A673 (cell line): ENCODE results near the gene RNF128. TPM values are rescaled to one million over a fixed set of nuclear protein-coding genes. Genes with fewer than 3 reads are reported as not detected.
A peak's percentile ranks its signal among the peaks of the same experiment; 100 is the strongest.

Experiments used
- BruUV-seq: library from RNA; stranded (reverse); fragments of 400-500 nt; replicated peaks from 2 replicates; lab custom pipeline; 2021; lab: Mats Ljungman, UMichigan
- CTCF ChIA-PET: fragments of 300-600 bp; sonication (Branson Sonifier 250); formaldehyde crosslinking; loops from one replicate; lab custom pipeline; 2022; ENCODE audit warnings: antibody characterized with exemption; lab: Charles Lee
- POLR2A ChIA-PET: fragments of 300-600 bp; sonication (Branson Sonifier 250); formaldehyde crosslinking; loops from one replicate; lab custom pipeline; 2022; ENCODE audit warnings: antibody characterized with exemption; ENCODE audit not compliant: low non-redundant PET; lab: Charles Lee
- DNase-seq: peaks from one replicate; pipeline ENCODE4 v3.0.0-alpha.2; 2015; ENCODE audit warnings: low spot score
- H3K27ac ChIP-seq: fragments of 200-600 bp; sonication (generic); 2 replicates; pipeline ENCODE4 v1.5.1; 2016; ENCODE audit warnings: mixed run types, low read depth, mild to moderate bottlenecking, mixed read lengths, antibody characterized with exemption, low read length; ENCODE audit not compliant: poor library complexity, severe bottlenecking
- H3K27me3 ChIP-seq: fragments of 200-600 bp; sonication (generic); replicated peaks from 2 replicates; pipeline ENCODE4 v1.6.1; 2017; ENCODE audit warnings: mixed run types, low read depth, mild to moderate bottlenecking, mixed read lengths, antibody characterized with exemption, low read length; ENCODE audit not compliant: insufficient read depth, poor library complexity
- H3K36me3 ChIP-seq: fragments of 200-600 bp; sonication (generic); 2 replicates; pipeline ENCODE4 v1.6.1; 2016; ENCODE audit warnings: mixed run types, mild to moderate bottlenecking, mixed read lengths, antibody characterized with exemption, low read length; ENCODE audit not compliant: insufficient read depth, poor library complexity, severe bottlenecking
- H3K4me1 ChIP-seq: fragments of 200-600 bp; sonication (generic); 2 replicates; pipeline ENCODE4 v1.6.1; 2017; ENCODE audit warnings: mixed run types, mild to moderate bottlenecking, mixed read lengths, antibody characterized with exemption, low read length; ENCODE audit not compliant: insufficient read depth, poor library complexity, severe bottlenecking
- H3K4me3 ChIP-seq: fragments of 200-600 bp; sonication (generic); 2 replicates; pipeline ENCODE4 v1.5.1; 2016; ENCODE audit warnings: low read depth, mixed run types, mild to moderate bottlenecking, mixed read lengths, low read length; ENCODE audit not compliant: poor library complexity, severe bottlenecking
- H3K9me3 ChIP-seq: fragments of 200-600 bp; sonication (generic); 2 replicates; pipeline ENCODE4 v1.6.1; 2016; ENCODE audit warnings: mixed run types, low read depth, mild to moderate bottlenecking, mixed read lengths, antibody characterized with exemption, low read length; ENCODE audit not compliant: poor library complexity, severe bottlenecking
- EZH2 ChIP-seq: fragments of 200-600 bp; sonication (generic); IDR thresholded peaks from 2 replicates; pipeline ENCODE4 v1.6.1; 2017; ENCODE audit warnings: borderline replicate concordance, low read depth, mild to moderate bottlenecking, mixed read lengths, antibody characterized with exemption, low read length; ENCODE audit not compliant: poor library complexity, severe bottlenecking
- intact Hi-C: fragments of 100-400 bp; cut with micrococcal nuclease; formaldehyde crosslinking; loops from one replicate; pipeline ENCODE4 v1.10.0; 2022; ENCODE audit not compliant: unreplicated experiment
- total RNA-seq: library from RNA; stranded (reverse); gene quantifications from 2 replicates; pipeline ENCODE4 v1.2.3, GENCODE V29; 2021
- TF ChIP-seq, protein P1 (sequence below): fragments of 300-800, 200-600 bp; sonication (generic); conservative IDR thresholded peaks from 2 replicates; pipeline ENCODE4 v1.5.1; 2017; ENCODE audit warnings: low read depth, mild to moderate bottlenecking, antibody characterized with exemption, low read length, moderate library complexity, mixed read lengths

Gene RNF128
- total RNA-seq, 1 experiment from 2014 or later = not detected

DNA sequence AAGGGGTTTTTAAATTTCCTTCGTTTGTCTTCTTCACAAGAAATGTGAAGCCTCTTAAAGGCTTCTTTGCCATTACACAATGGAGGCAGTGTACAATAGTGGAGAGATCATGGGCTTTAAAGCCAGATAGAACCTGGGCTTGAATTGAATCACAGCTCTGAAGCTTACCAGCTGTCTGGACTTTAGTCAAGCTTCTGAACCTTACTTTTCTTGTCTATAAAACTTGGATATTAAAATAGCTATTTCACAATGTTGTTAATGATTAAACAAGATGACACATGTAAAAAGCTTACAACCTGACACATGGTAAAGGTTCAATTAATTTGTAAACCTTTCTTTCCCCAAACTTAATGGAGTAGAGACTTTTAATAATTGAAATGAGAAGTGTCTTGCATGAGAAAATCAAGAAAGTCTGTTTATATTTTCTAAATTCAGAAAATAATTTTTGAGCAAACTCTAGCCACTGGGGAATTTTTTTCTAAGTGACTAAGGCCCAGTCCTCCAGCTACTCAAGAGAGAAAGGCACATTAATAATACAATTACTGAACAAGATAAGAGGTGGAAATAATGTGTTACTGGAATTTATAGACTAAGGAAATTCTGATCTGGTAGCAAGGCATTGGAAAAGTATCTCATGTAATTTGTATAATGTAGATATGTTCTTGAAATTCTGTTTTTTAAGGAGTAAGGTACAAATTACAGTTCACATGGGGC is 54.3 kb downstream of the RNF128 start:
- H3K9me3 ChIP-seq = no peaks in the 10 kb centered on the region
- CTCF ChIA-PET = no interaction called here
- no peak overlapping the region for H3K27ac ChIP-seq
- no peaks in the 10 kb centered on the region for H3K4me1 ChIP-seq
- no peak for DNase-seq
- no peaks in the 10 kb centered on the region for H3K36me3 ChIP-seq
- no TSS peak for BruUV-seq
- no peak for TF ChIP-seq EZH2
- TF ChIP-seq, protein P1, sequence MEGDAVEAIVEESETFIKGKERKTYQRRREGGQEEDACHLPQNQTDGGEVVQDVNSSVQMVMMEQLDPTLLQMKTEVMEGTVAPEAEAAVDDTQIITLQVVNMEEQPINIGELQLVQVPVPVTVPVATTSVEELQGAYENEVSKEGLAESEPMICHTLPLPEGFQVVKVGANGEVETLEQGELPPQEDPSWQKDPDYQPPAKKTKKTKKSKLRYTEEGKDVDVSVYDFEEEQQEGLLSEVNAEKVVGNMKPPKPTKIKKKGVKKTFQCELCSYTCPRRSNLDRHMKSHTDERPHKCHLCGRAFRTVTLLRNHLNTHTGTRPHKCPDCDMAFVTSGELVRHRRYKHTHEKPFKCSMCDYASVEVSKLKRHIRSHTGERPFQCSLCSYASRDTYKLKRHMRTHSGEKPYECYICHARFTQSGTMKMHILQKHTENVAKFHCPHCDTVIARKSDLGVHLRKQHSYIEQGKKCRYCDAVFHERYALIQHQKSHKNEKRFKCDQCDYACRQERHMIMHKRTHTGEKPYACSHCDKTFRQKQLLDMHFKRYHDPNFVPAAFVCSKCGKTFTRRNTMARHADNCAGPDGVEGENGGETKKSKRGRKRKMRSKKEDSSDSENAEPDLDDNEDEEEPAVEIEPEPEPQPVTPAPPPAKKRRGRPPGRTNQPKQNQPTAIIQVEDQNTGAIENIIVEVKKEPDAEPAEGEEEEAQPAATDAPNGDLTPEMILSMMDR = no peak
- POLR2A ChIA-PET = no interaction called here
- H3K27me3 ChIP-seq = peaks cover 23% of the 10 kb centered on the region
- intact Hi-C loops = no loop called here
- H3K4me3 ChIP-seq = no peak overlapping the region

DNA sequence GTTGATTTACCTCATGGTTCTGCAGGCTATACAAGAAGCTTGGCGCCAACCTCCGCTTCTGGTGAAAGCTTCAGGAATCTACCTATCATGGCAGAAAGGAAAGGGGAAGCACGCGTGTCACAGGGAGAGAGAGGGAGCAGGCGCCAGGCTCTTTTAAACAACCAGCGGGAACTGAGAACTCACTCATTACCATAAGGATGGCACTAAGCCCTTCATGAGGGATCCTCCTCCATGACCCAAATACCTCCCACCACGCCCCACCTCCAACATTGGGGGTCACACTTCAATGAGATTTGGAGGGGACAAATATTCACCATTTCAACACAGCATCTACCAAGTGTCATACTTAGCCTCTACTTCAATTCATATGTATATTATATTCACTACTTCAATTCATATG is 57.2 kb downstream of the RNF128 start:
- no peak for DNase-seq
- CTCF ChIA-PET = no interaction called here
- TF ChIP-seq, protein P1 = no peak
- no peak for TF ChIP-seq EZH2
- Histone ChIP-seq H3K27me3 (peaks cover 23% of the 10 kb centered on the region), H3K9me3 (no peaks in the 10 kb centered on the region), H3K36me3 (no peaks in the 10 kb centered on the region), H3K4me1 (no peaks in the 10 kb centered on the region), H3K27ac (no peak overlapping the region), H3K4me3 (no peak overlapping the region)
- intact Hi-C loops = no loop called here
- BruUV-seq = no TSS peak
- POLR2A ChIA-PET = no interaction called here

DNA sequence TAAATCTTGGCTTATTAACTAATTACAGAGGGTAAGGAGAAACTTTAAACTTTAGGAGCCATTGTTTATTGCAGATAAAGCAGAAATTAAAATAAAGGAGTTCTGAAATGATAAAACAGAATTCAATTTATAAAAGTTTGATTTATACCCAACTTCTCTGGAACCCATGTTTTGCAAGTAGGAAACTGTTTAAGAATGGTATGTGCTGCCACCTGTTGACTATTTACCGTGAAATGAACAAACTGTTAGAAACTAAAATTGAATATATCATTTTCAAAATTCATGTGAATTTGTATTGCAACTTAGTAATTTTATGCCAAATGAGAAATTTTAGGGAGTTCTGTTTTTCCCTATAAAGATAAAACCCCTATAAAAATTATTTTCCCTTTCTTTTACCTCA is 65.0 kb downstream of the RNF128 start:
- TF ChIP-seq EZH2 = no peak
- TF ChIP-seq, protein P1 = peak; percentile 52
- H3K4me3 ChIP-seq = no peak overlapping the region
- intact Hi-C loops = loop anchor here (1.0 kb wide), 1 partner anchor 310 kb away; no protein-coding TSS in a partner anchor
- peaks cover 9% of the 10 kb centered on the region for H3K27me3 ChIP-seq
- CTCF ChIA-PET = no interaction called here
- no peaks in the 10 kb centered on the region for H3K4me1 ChIP-seq
- POLR2A ChIA-PET = no interaction called here
- no peak overlapping the region for H3K27ac ChIP-seq
- peak; percentile 2 for DNase-seq
- H3K36me3 ChIP-seq = no peaks in the 10 kb centered on the region
- no TSS peak for BruUV-seq
- H3K9me3 ChIP-seq = no peaks in the 10 kb centered on the region
